K562 (cell line): ENCODE data around the gene MICU2. TPM values are rescaled to one million over a fixed set of nuclear protein-coding genes. Genes with fewer than 3 reads are reported as not detected.

Experiments used
- ATF1 ChIP-seq, 2 experiments: fragments of 450-650 bp in 1 of 2; IDR thresholded peaks; 2 replicates each; pipeline ENCODE4 v1.6.1; 2016; ENCODE audit warnings: missing compliant biosample characterization in 1 of 2, missing genetic modification characterization in 1 of 2
- CAMTA2 ChIP-seq: fragments of 250-450 bp; sonication (Bioruptor Pico); conservative IDR thresholded peaks from 2 replicates; pipeline ENCODE4 v1.5.1; 2022
- DNMT1 ChIP-seq: fragments of 450-650 bp; IDR thresholded peaks from 2 replicates; pipeline ENCODE4 v1.6.1; 2016; ENCODE audit warnings: antibody characterized with exemption, mild to moderate bottlenecking
- ELF4 ChIP-seq: fragments of 450-650 bp; formaldehyde crosslinking; IDR thresholded peaks from 2 replicates; pipeline ENCODE4 v1.4.0; 2022; ENCODE audit warnings: missing genetic modification characterization
- ESRRA ChIP-seq: fragments of 450-650 bp; IDR thresholded peaks from 2 replicates; pipeline ENCODE4 v1.6.1; 2014; ENCODE audit warnings: low read depth, mild to moderate bottlenecking, moderate library complexity, borderline replicate concordance
- GABPA ChIP-seq: fragments of 200-800 bp; sonication (Bioruptor generic); conservative IDR thresholded peaks from 2 replicates; pipeline ENCODE4 v1.6.1; 2016; ENCODE audit warnings: low read depth, missing genetic modification characterization, missing compliant biosample characterization
- ILK ChIP-seq: fragments of 450-650 bp; IDR thresholded peaks from 2 replicates; pipeline ENCODE4 v1.6.1; 2016; ENCODE audit warnings: missing genetic modification characterization, low read depth, mild to moderate bottlenecking, missing compliant biosample characterization, moderate library complexity, borderline replicate concordance
- KDM4B ChIP-seq, 2 experiments: fragments of 450-650 bp in 1 of 2; sonication (generic) in 1 of 2; IDR thresholded peaks; 2 replicates each; pipeline ENCODE4 v1.6.1; 2016 to 2017; ENCODE audit warnings: borderline replicate concordance in 2 of 2, antibody characterized with exemption in 1 of 2, low read depth in 1 of 2, mild to moderate bottlenecking in 1 of 2
- MBD2 ChIP-seq: sonication (generic); IDR thresholded peaks from 2 replicates; pipeline ENCODE4 v1.6.1; 2016; ENCODE audit warnings: low read depth, borderline replicate concordance
- MTA2 ChIP-seq: fragments of 450-650 bp; IDR thresholded peaks from 2 replicates; pipeline ENCODE4 v1.6.1; 2016; ENCODE audit warnings: low read depth
- PYGO2 ChIP-seq: fragments of 450-650 bp; IDR thresholded peaks from 2 replicates; pipeline ENCODE4 v1.6.1; 2016; ENCODE audit warnings: mild to moderate bottlenecking, missing genetic modification characterization, moderate library complexity, missing compliant biosample characterization
- RFX7 ChIP-seq: fragments of 250-450 bp; sonication (Bioruptor Pico); IDR thresholded peaks from 2 replicates; pipeline ENCODE4 v1.5.1; 2021; ENCODE audit warnings: mild to moderate bottlenecking
- SREBF2 ChIP-seq: sonication (generic); formaldehyde crosslinking; IDR thresholded peaks from 2 replicates; pipeline ENCODE4 v1.4.0; 2020; ENCODE audit warnings: mild to moderate bottlenecking, missing genetic modification reagents
- SUPT5H ChIP-seq: fragments of 450-650 bp; IDR thresholded peaks from 2 replicates; pipeline ENCODE4 v1.6.1; 2016
- ZBTB7A ChIP-seq: IDR thresholded peaks from 2 replicates; pipeline ENCODE4 v1.6.1; 2011; ENCODE audit warnings: low read depth, mild to moderate bottlenecking, low read length, moderate library complexity, borderline replicate concordance; ENCODE audit not compliant: control insufficient read depth
- ZNF551 ChIP-seq: fragments of 250-450 bp; sonication (Bioruptor Pico); IDR thresholded peaks from 2 replicates; pipeline ENCODE4 v1.5.0; 2021; ENCODE audit warnings: mild to moderate bottlenecking, moderate library complexity
- polyA plus RNA-seq, 8 experiments: library from polyadenylated mRNA; depleted of rRNA in 4 of 8; stranded (reverse) in 5 of 8; unstranded in 3 of 8; fragments of >200 nt; fragmentation: Nextera tagmentation in 2 of 8; fragmentation: Illumina TruSeq in 1 of 8; extraction: Ambion mirVana in 2 of 8; extraction: Trizol in 1 of 8; gene quantifications; 2 replicates each; pipeline versions ENCODE4 v1.2.1 to v1.2.3, GENCODE V29; 2011 to 2014; ENCODE audit warnings: inconsistent platforms in 1 of 8, missing spikeins in 1 of 8
- total RNA-seq, 7 experiments: library from RNA; depleted of rRNA in 6 of 7; stranded (reverse); fragments of >200 nt in 6 of 7; fragmentation: Illumina TruSeq in 2 of 7; extraction: Trizol in 2 of 7; gene quantifications; 2 replicates each; pipeline versions ENCODE4 v1.2.1 to v1.2.3, GENCODE V29; 2011 to 2021; ENCODE audit warnings: low replicate concordance in 1 of 7

Gene MICU2
- total and polyA plus RNA-seq, 9 of the 15 experiments (the other 6 are each of a cell fraction or from before 2014, with no cell fraction given), result 9.1 to 41.8 (median 33.4) TPM

DNA sequence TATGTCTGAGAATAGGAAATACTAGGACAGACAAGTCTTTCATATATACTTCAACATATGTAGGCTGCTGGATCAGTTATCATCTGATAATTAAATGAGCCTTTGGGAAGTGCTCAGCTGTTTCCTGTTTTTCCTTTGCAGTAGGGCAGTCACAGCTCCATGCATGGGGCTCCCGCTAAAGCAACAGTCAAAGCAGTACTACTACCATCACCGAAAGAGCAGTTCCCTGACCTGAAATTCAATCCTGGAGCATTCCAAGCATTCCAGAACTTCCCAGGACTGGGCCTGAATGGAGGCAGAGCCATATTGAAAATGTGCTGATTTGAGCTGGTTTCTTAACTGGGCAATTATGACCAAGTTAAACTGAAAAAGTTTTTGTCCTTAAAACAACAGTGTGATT, 20.5 kb downstream of the MICU2 start (continued):
- TF ChIP-seq ESRRA (no peak), ATF1 (CRISPR knock-in tag; IDR thresholded peaks at IDR 0.05) (no peak), ATF1 (tag; IDR thresholded peaks at IDR 0.05) (no peak), DNMT1 (no peak), MTA2 (no peak), SUPT5H (no peak), ZNF551 (no peak), SREBF2 (no peak), GABPA (tag) (no peak), MBD2 (no peak), ZBTB7A (no peak), ILK (tag) (no peak), PYGO2 (tag) (no peak), RFX7 (no peak), ELF4 (no peak), CAMTA2 (CRISPR knock-in tag) (no peak), KDM4B (IDR thresholded peaks at IDR 0.05; ENCODE audit: borderline replicate concordance in 2 of 2, low read depth in 1 of 2) (no peak)
